GM10266 (cell line): Measurements from ENCODE around the gene MIA3.
"Not testable (repeated sequence)": the region's sequence is repeated elsewhere in the genome, so short reads cannot be mapped to it uniquely, and the experiment has no call there.

ENCODE experiments used
- DNase-seq: peaks from one replicate; pipeline ENCODE4 v3.0.0; 2012; ENCODE audit errors: extremely low spot score
- CTCF ChIP-seq: IDR thresholded peaks from 2 replicates; pipeline ENCODE4 v1.5.1; 2012; ENCODE audit warnings: mild to moderate bottlenecking, low read depth; ENCODE audit not compliant: control insufficient read depth, insufficient read depth; ENCODE audit errors: missing control alignments

Gene MIA3

GRCh38 chr1:222652676-222653075 is 34.8 kb downstream of the MIA3 start:
- no peak for TF ChIP-seq CTCF
- DNase-seq = no peak

GRCh38 chr1:222653178-222653827 is 35.4 kb downstream of the MIA3 start:
- no peak for DNase-seq
- no peak for TF ChIP-seq CTCF

- DNase-seq = peak; percentile 68
Measured at GRCh38 chr1:222654849-222655248, 37.0 kb downstream of the MIA3 start.

GRCh38 chr1:222656391-222657155 is 38.7 kb downstream of the MIA3 start:
- no peak for DNase-seq
- no peak for TF ChIP-seq CTCF

More at GRCh38 chr1:222654849-222655248, 37.0 kb downstream of the MIA3 start:
- TF ChIP-seq CTCF = peak; percentile 32

- DNase-seq = no peak
- no peak for TF ChIP-seq CTCF
Measured at GRCh38 chr1:222657899-222658298, 40.0 kb downstream of the MIA3 start.

GRCh38 chr1:222663431-222663934 is 45.6 kb downstream of the MIA3 start:
- DNase-seq = no peak
- TF ChIP-seq CTCF = no peak

GRCh38 chr1:222665964-222666363 is 48.1 kb downstream of the MIA3 start:
- no peak for DNase-seq
- no peak for TF ChIP-seq CTCF

GRCh38 chr1:222668184-222668583 is 50.3 kb downstream of the MIA3 start:
- DNase-seq = not testable (repeated sequence)

GRCh38 chr1:222669107-222669506 is 51.2 kb downstream of the MIA3 start:
- not testable (repeated sequence) for DNase-seq
